GM12892 (cell line): ENCODE measurements around the gene VPS37D.

Source experiments
- POLR2A ChIP-seq: IDR thresholded peaks from 2 replicates; pipeline ENCODE4 v1.6.1; 2011; ENCODE audit warnings: low read depth, low read length, control low read depth
- POLR2AphosphoS5 ChIP-seq: IDR thresholded peaks from 2 replicates; pipeline ENCODE4 v1.6.1; 2011; ENCODE audit warnings: low read depth, low read length, control low read depth

DNA sequence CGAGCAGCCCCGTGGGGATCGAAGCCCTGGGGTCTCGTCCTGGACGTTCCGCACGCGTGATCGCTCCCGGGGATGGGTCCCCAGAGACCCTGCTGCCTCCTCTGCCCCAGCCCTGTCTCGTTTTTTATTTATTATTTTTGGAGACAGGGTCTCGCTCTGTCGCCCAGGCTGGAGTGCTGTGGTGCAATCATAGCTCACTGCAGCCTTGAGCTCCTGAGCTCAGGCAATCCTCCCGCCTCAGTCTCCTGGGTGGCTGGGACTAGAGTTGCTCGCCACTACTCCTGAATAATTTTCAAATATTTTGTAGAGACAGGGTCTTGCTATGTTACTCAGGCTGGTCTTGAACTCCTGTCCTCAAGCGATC, 52.2 kb downstream of the VPS37D start:
- TF ChIP-seq POLR2A: no peak
- TF ChIP-seq POLR2AphosphoS5: no peak
